Endothelial cell of umbilical vein (primary cell): Measurements from ENCODE around the gene ABLIM1.

ENCODE experiments used
- EZH2 ChIP-seq: IDR thresholded peaks from 2 replicates; pipeline ENCODE4 v1.6.1; 2012; ENCODE audit warnings: borderline replicate concordance, low read depth, mild to moderate bottlenecking, moderate library complexity, low read length, inconsistent platforms; ENCODE audit not compliant: severe bottlenecking
- GATA2 ChIP-seq: IDR thresholded peaks from 2 replicates; pipeline ENCODE4 v1.7.0; 2011; ENCODE audit warnings: low read depth, mild to moderate bottlenecking, moderate library complexity, mixed read lengths, low read length; ENCODE audit not compliant: insufficient read length, insufficient read depth
- POLR2A ChIP-seq: IDR thresholded peaks from 2 replicates; pipeline ENCODE4 v1.6.1; 2012; ENCODE audit warnings: low read depth, mild to moderate bottlenecking, control low read depth, low read length
- TF ChIP-seq, protein P1 (sequence below), 2 donors: IDR thresholded peaks; 1 replicate in 1 of 2; 2 replicates in 1 of 2; pipeline ENCODE4 v1.5.1; 2011; ENCODE audit warnings: low read length in 2 of 2, mild to moderate bottlenecking in 2 of 2, moderate library complexity in 2 of 2, control low read depth in 1 of 2, inconsistent platforms in 1 of 2, low read depth in 1 of 2; ENCODE audit not compliant: insufficient read depth in 1 of 2; ENCODE audit errors: extremely low read depth in 1 of 2
- TF ChIP-seq, protein P2 (sequence below): IDR thresholded peaks from 2 replicates; pipeline ENCODE4 v1.6.1; 2011; ENCODE audit not compliant: insufficient read depth, insufficient read length

DNA sequence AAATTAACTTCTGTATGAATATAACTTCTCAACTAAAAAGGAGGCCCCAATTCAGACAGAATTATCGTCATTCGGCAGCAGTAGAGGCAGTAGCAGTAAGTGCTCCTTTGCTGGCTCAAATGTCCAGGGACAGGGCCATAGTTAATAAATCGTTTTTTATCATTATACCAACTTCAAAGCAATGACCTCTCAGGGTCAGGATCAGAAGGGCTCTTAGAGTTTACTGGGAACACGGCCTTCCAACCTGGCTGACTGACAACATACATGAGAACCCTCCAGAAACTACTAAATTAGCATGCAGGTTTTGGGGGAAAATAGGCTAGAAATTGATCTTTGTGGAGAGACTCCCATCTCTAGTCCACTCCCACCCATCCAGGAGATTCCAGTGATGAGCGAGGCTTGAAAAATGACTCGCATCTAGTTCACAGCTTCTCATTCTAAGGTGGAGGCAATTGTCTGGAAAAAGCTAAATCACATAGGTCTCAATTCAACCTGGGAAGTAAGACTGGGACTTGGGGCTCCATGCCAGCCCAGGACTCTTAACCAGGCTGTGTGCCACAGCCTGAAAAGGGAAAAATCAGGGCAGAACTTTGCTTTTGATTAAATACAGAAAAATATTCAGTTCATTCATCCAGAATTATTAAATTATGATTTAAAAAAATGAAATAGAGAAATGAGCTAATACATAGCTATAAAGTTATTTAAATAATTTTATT lies 84.6 kb downstream of the ABLIM1 start:
- TF ChIP-seq, protein P1, sequence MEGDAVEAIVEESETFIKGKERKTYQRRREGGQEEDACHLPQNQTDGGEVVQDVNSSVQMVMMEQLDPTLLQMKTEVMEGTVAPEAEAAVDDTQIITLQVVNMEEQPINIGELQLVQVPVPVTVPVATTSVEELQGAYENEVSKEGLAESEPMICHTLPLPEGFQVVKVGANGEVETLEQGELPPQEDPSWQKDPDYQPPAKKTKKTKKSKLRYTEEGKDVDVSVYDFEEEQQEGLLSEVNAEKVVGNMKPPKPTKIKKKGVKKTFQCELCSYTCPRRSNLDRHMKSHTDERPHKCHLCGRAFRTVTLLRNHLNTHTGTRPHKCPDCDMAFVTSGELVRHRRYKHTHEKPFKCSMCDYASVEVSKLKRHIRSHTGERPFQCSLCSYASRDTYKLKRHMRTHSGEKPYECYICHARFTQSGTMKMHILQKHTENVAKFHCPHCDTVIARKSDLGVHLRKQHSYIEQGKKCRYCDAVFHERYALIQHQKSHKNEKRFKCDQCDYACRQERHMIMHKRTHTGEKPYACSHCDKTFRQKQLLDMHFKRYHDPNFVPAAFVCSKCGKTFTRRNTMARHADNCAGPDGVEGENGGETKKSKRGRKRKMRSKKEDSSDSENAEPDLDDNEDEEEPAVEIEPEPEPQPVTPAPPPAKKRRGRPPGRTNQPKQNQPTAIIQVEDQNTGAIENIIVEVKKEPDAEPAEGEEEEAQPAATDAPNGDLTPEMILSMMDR (IDR thresholded peaks at IDR 0.05; ENCODE audit: extremely low read depth in 1 of 2, insufficient read depth in 1 of 2, low read depth in 1 of 2, low read length in 2 of 2): no peak
- TF ChIP-seq POLR2A (no peak), EZH2 (no peak), GATA2 (no peak)
- TF ChIP-seq, protein P2, sequence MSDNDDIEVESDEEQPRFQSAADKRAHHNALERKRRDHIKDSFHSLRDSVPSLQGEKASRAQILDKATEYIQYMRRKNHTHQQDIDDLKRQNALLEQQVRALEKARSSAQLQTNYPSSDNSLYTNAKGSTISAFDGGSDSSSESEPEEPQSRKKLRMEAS: no peak
